Measurements from ENCODE around the gene GALNT10. TPM values are rescaled to one million over a fixed set of nuclear protein-coding genes. Genes with fewer than 3 reads are reported as not detected.

Gene GALNT10
- polyA plus RNA-seq, 2 of the 4 experiments (the other 2 are of a cell fraction): 110 to 156 TPM

DNA sequence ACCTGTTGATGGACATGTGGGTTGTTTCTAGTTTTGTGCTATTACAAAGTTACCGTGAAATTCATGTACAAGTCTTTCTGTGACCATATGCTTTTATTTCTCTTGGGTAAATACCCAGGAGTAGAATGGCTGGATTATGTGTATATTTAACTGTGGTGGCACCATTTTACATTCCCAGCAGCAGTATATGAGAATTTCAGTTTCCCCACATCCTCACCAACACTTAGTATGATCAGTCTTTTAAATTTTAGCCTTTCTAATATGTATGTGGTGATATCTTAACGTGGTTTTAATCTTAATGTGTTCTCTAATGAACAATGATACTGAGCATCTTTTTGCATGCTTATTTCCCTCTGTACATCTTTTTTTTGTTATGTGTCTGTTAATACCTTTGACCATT lies 36.6 kb downstream of the GALNT10 start:
- H3K4me1 ChIP-seq: 0 out of 3 replicates have a peak, but pooled peaks cover 4% of the 10 kb centered on the region
- H3K4me2 ChIP-seq: no peak overlapping the region
- POLR2A ChIA-PET: no interaction called here
- no peak for FAIRE-seq
- no peak overlapping the region for H3K27ac ChIP-seq
- DNase-seq (ENCODE audit: low read depth in 1 of 2, low spot score in 1 of 2): no peak
- H3K9me3 ChIP-seq: peaks cover 12% of the 10 kb centered on the region; the same call in 2 of the 3 replicates
- CTCF ChIA-PET: interaction anchor here (1.0 kb wide), 1 partner anchor 37 kb away, joined by 4 read pairs; the partner anchor contains the start of gene GALNT10
- ATAC-seq: no peak
- TF ChIP-seq POLR2A (IDR thresholded peaks at IDR 0.05; ENCODE audit: low read length) (no peak), ESRRA (IDR thresholded peaks at IDR 0.05; ENCODE audit: borderline replicate concordance, low read length) (no peak), RFX5 (IDR thresholded peaks at IDR 0.05) (no peak), RAD21 (conservative IDR thresholded peaks at IDR 0.05 in 1 of 2, IDR thresholded peaks at IDR 0.05 in 1 of 2) (no peak), NR3C1 (IDR thresholded peaks at IDR 0.05) (no peak), ZSCAN20 (CRISPR knock-in tag; IDR thresholded peaks at IDR 0.05) (no peak), EHMT2 (IDR thresholded peaks at IDR 0.05; ENCODE audit: low read depth) (no peak), EP300 (IDR thresholded peaks at IDR 0.05) (no peak), SMC3 (IDR thresholded peaks at IDR 0.05) (no peak), HEYL (CRISPR knock-in tag; IDR thresholded peaks at IDR 0.05) (no peak), CBX2 (IDR thresholded peaks at IDR 0.05; ENCODE audit: borderline replicate concordance, low read depth) (no peak), HOXB5 (CRISPR knock-in tag; IDR thresholded peaks at IDR 0.05) (no peak), JUNB (IDR thresholded peaks at IDR 0.05) (no peak)
- TF ChIP-seq, protein P1, sequence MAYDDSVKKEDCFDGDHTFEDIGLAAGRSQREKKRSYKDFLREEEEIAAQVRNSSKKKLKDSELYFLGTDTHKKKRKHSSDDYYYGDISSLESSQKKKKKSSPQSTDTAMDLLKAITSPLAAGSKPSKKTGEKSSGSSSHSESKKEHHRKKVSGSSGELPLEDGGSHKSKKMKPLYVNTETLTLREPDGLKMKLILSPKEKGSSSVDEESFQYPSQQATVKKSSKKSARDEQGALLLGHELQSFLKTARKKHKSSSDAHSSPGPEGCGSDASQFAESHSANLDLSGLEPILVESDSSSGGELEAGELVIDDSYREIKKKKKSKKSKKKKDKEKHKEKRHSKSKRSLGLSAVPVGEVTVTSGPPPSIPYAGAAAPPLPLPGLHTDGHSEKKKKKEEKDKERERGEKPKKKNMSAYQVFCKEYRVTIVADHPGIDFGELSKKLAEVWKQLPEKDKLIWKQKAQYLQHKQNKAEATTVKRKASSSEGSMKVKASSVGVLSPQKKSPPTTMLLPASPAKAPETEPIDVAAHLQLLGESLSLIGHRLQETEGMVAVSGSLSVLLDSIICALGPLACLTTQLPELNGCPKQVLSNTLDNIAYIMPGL (CRISPR knock-in tag; IDR thresholded peaks at IDR 0.05; ENCODE audit: borderline replicate concordance): no peak
- TF ChIP-seq, protein P2, sequence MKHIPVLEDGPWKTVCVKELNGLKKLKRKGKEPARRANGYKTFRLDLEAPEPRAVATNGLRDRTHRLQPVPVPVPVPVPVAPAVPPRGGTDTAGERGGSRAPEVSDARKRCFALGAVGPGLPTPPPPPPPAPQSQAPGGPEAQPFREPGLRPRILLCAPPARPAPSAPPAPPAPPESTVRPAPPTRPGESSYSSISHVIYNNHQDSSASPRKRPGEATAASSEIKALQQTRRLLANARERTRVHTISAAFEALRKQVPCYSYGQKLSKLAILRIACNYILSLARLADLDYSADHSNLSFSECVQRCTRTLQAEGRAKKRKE (CRISPR knock-in tag; IDR thresholded peaks at IDR 0.05; ENCODE audit: low read depth): no peak
- no peak overlapping the region for H3K4me3 ChIP-seq
- 73% methylated on average over 2 of the region's 2 CpGs for WGBS (ENCODE audit: missing lambda C conversion rate)

DNA sequence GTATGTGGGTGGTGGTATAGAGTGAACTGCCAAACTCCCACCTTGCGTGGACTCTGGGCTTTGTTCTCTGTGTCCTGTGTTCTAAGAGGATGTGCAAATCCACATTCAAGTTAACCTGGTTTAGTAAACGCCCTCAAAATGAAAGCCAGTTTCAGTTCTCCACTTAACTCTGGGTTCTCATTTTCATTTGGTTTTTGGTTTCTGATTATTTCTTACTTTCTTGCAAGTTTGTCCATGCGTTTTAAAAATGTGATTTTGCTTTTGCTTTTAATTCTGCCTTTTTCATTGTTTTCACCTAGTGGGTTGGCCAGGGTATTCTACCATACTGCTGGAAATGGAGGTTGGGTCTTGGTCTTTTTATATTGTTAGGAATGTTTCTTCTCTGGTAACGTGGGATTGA lies 38.2 kb downstream of the GALNT10 start:
- no peaks in the 10 kb centered on the region for H3K4me1 ChIP-seq
- 94% methylated on average over 4 of the region's 4 CpGs for WGBS (ENCODE audit: missing lambda C conversion rate)
- no peak overlapping the region for H3K27ac ChIP-seq
- no peak for TF ChIP-seq RCOR1 (IDR thresholded peaks at IDR 0.05; ENCODE audit: low read depth, low read length)
- TF ChIP-seq, protein P1 (CRISPR knock-in tag; IDR thresholded peaks at IDR 0.05; ENCODE audit: borderline replicate concordance): no peak
- H3K4me3 ChIP-seq: no peak overlapping the region
- FAIRE-seq: no peak
- H3K4me2 ChIP-seq: no peak overlapping the region
- ChIA-PET POLR2A (no interaction called here), CTCF (no interaction called here)
- no peak for DNase-seq (ENCODE audit: low read depth in 1 of 2, low spot score in 1 of 2)
- peaks cover 12% of the 10 kb centered on the region; the same call in 2 of the 3 replicates for H3K9me3 ChIP-seq
- no peak for ATAC-seq

DNA sequence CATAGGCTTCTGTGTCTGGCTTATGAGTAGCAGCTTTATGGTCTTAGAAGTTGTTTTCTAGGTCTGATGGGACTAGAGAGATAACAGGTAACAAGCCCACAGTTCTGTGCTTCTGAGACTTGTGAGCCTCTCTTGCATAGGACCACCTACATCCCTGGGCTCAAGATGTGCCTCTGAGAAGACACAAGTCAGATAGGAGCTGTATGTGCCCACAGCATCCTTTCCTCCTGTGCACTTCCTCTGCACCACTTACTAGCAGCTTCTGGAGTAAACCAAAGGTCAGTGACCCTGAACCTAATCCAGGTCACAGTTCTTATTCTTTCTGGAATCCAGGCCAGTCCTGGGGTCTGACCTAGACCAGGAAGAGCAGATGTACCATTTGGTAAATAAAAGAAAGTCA lies 40.0 kb downstream of the GALNT10 start:
- no peak overlapping the region for H3K4me2 ChIP-seq
- ChIA-PET POLR2A (no interaction called here), CTCF (interaction anchor here (0.7 to 2.0 kb wide), 6 partner anchors 9 to 175 kb away, joined by 3 to 6 read pairs (median 4); no protein-coding TSS in a partner anchor)
- TF ChIP-seq POLR2A (IDR thresholded peaks at IDR 0.05; ENCODE audit: low read length) (no peak), HEYL (CRISPR knock-in tag; IDR thresholded peaks at IDR 0.05) (no peak), HOXA7 (CRISPR knock-in tag; IDR thresholded peaks at IDR 0.05) (no peak), ZC3H11A (IDR thresholded peaks at IDR 0.05) (no peak), TFCP2L1 (CRISPR knock-in tag; IDR thresholded peaks at IDR 0.05) (no peak), POLR2AphosphoS2 (conservative IDR thresholded peaks at IDR 0.05; ENCODE audit: low read length) (no peak)
- TF ChIP-seq, protein P3, sequence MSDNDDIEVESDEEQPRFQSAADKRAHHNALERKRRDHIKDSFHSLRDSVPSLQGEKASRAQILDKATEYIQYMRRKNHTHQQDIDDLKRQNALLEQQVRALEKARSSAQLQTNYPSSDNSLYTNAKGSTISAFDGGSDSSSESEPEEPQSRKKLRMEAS (IDR thresholded peaks at IDR 0.05): no peak
- H3K27ac ChIP-seq: no peak overlapping the region; a peak in 1 of 6 replicates
- H3K4me3 ChIP-seq: no peak overlapping the region
- DNase-seq (ENCODE audit: low read depth in 1 of 2, low spot score in 1 of 2) (no peak), FAIRE-seq (no peak), ATAC-seq (no peak; a peak in 2 of 6 replicates)
- peaks cover 12% of the 10 kb centered on the region; the same call in 2 of the 3 replicates for H3K9me3 ChIP-seq
- H3K4me1 ChIP-seq: no peaks in the 10 kb centered on the region
